ENCODE data around the gene KCNMB4. TPM values are rescaled to one million over a fixed set of nuclear protein-coding genes. Genes with fewer than 3 reads are reported as not detected.

The KCNMB4 gene
- total RNA-seq, 1 experiment from 2014 or later = 1.9 TPM

- no peak for DNase-seq (ENCODE audit: low spot score)
- CTCF ChIA-PET = no interaction called here
Observed at GRCh38 chr12:70367258-70368141, 1.4 kb downstream of the KCNMB4 start.

DNA sequence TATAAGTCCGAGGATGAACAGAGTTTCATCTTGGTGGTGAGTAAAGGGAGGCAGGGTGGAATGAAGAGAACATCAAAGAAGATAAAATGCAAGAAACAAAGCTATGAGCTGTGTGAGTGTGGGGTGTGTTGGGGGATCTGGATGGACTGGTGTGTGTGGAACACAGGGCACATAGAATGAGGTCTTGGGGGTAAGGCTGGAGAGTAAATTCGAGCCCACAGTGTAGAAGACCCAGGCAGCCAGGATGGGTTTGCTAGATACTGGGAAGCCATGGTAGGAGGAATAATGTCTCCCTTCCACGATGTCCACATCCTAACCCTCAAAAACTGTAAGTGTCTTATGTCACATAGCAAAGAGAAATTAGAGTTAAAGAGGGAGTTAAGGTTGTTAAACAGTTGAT lies 6.8 kb downstream of the KCNMB4 start:
- H3K27me3 ChIP-seq (replicated peaks; ENCODE audit: insufficient read depth, low read depth, low read length, poor library complexity) = no peaks in the 10 kb centered on the region
- ChIA-PET CTCF (no interaction called here), POLR2A (ENCODE audit: low non-redundant PET) (interaction anchor here (0.5 kb wide), 1 partner anchor 104 kb away, joined by 3 read pairs; no protein-coding TSS in a partner anchor)
- H3K9me3 ChIP-seq (ENCODE audit: low read depth, low read length, poor library complexity, severe bottlenecking) = no peaks in the 10 kb centered on the region
- no peak for DNase-seq (ENCODE audit: low spot score)
- H3K4me1 ChIP-seq (ENCODE audit: insufficient read depth, low read length, poor library complexity, severe bottlenecking) = no peaks in the 10 kb centered on the region
- TF ChIP-seq EZH2 (IDR thresholded peaks at IDR 0.05; ENCODE audit: borderline replicate concordance, low read depth, low read length, poor library complexity, severe bottlenecking) = no peak
- no peak for TF ChIP-seq CTCF (conservative IDR thresholded peaks at IDR 0.05; ENCODE audit: low read depth, low read length)
- intact Hi-C loops (cut with micrococcal nuclease; ENCODE audit: unreplicated experiment) = no loop called here
- BruUV-seq (replicated peaks) = no TSS peak
- H3K36me3 ChIP-seq (ENCODE audit: insufficient read depth, low read length, poor library complexity, severe bottlenecking) = no peaks in the 10 kb centered on the region
- H3K27ac ChIP-seq (ENCODE audit: low read depth, low read length, poor library complexity, severe bottlenecking) = no peak overlapping the region
- H3K4me3 ChIP-seq (ENCODE audit: low read depth, low read length, poor library complexity, severe bottlenecking) = no peak overlapping the region

More at GRCh38 chr12:70367258-70368141, 1.4 kb downstream of the KCNMB4 start:
- peak overlapping the region; percentile 68 for H3K4me3 ChIP-seq (ENCODE audit: low read depth, low read length, poor library complexity, severe bottlenecking)
- peaks cover 6% of the 10 kb centered on the region for H3K4me1 ChIP-seq (ENCODE audit: insufficient read depth, low read length, poor library complexity, severe bottlenecking)
- POLR2A ChIA-PET (ENCODE audit: low non-redundant PET) = no interaction called here
- H3K9me3 ChIP-seq (ENCODE audit: low read depth, low read length, poor library complexity, severe bottlenecking) = no peaks in the 10 kb centered on the region
- BruUV-seq (replicated peaks) = no TSS peak
- H3K36me3 ChIP-seq (ENCODE audit: insufficient read depth, low read length, poor library complexity, severe bottlenecking) = no peaks in the 10 kb centered on the region
- H3K27ac ChIP-seq (ENCODE audit: low read depth, low read length, poor library complexity, severe bottlenecking) = no peak overlapping the region
- TF ChIP-seq CTCF (conservative IDR thresholded peaks at IDR 0.05; ENCODE audit: low read depth, low read length) = no peak
- no peak for TF ChIP-seq EZH2 (IDR thresholded peaks at IDR 0.05; ENCODE audit: borderline replicate concordance, low read depth, low read length, poor library complexity, severe bottlenecking)
- intact Hi-C loops (cut with micrococcal nuclease; ENCODE audit: unreplicated experiment) = loop anchor here (5.0 kb wide), 2 partner anchors 125 to 470 kb away; partner anchors contain the start of gene CNOT2
- H3K27me3 ChIP-seq (replicated peaks; ENCODE audit: insufficient read depth, low read depth, low read length, poor library complexity) = peaks cover 19% of the 10 kb centered on the region

DNA sequence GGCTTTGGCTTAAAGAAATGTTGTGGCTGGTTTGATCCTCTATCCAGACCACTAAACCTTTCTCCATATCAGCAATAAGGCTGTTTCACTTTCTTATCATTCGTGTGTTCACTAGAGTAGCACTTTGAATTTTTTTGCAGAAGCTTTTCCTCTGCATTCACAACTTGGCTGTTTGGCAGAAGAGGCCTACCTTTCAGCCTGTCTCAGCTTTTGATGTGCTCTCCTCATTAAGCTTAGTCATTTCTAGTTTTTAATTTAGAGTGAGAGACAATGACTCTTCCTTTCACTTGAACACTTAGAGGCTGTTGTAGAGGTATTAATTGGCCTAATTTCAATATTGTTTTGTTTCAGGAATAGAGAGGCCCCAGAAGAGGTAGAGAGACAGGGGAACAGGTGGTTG lies 13.8 kb downstream of the KCNMB4 start:
- intact Hi-C loops (cut with micrococcal nuclease; ENCODE audit: unreplicated experiment) = no loop called here
- Histone ChIP-seq H3K27ac (ENCODE audit: low read depth, low read length, poor library complexity, severe bottlenecking) (no peak overlapping the region), H3K9me3 (ENCODE audit: low read depth, low read length, poor library complexity, severe bottlenecking) (no peaks in the 10 kb centered on the region), H3K36me3 (ENCODE audit: insufficient read depth, low read length, poor library complexity, severe bottlenecking) (no peaks in the 10 kb centered on the region), H3K4me1 (ENCODE audit: insufficient read depth, low read length, poor library complexity, severe bottlenecking) (no peaks in the 10 kb centered on the region), H3K27me3 (replicated peaks; ENCODE audit: insufficient read depth, low read depth, low read length, poor library complexity) (no peaks in the 10 kb centered on the region), H3K4me3 (ENCODE audit: low read depth, low read length, poor library complexity, severe bottlenecking) (no peak overlapping the region)
- DNase-seq (ENCODE audit: low spot score) = no peak
- no peak for TF ChIP-seq CTCF (conservative IDR thresholded peaks at IDR 0.05; ENCODE audit: low read depth, low read length)
- TF ChIP-seq EZH2 (IDR thresholded peaks at IDR 0.05; ENCODE audit: borderline replicate concordance, low read depth, low read length, poor library complexity, severe bottlenecking) = no peak
- ChIA-PET POLR2A (ENCODE audit: low non-redundant PET) (no interaction called here), CTCF (no interaction called here)
- no TSS peak for BruUV-seq (replicated peaks)

Measured in A673 (cell line).